NT2/D1 (cell line): Measurements from ENCODE around the gene COQ2.

ENCODE experiments used
- SUZ12 ChIP-seq: IDR thresholded peaks from 2 replicates; pipeline ENCODE4 v1.6.1; 2011; ENCODE audit not compliant: insufficient read length, insufficient read depth; ENCODE audit errors: extremely low read depth
- YY1 ChIP-seq: IDR thresholded peaks from 2 replicates; pipeline ENCODE4 v1.6.1; 2011; ENCODE audit not compliant: insufficient read length, insufficient read depth
- ZNF274 ChIP-seq: IDR thresholded peaks from 2 replicates; pipeline ENCODE4 v1.6.1; 2011; ENCODE audit warnings: mild to moderate bottlenecking, low read depth, low read length

- TF ChIP-seq SUZ12 = no peak
- TF ChIP-seq ZNF274 = no peak
- no peak for TF ChIP-seq YY1
Observed at GRCh38 chr4:83308672-83309071, 24.1 kb upstream of the COQ2 start.
